HG03139 (cell line): ENCODE results near the gene CWC22.
"Not testable (repeated sequence)": the region's sequence is repeated elsewhere in the genome, so short reads cannot be mapped to it uniquely, and the experiment has no call there.

Experiments
- ATAC-seq: cut with Tn5 transposase; IDR thresholded peaks from one replicate; pipeline ENCODE4 v1.9.1; 2021; ENCODE audit not compliant: unreplicated experiment

Gene CWC22

GRCh38 chr2:180006781-180007579 lies at the start of gene CWC22:
Gene CWC22, minus strand, starts transcription at chr2:180007297. Its CDS starts 13,956 bp downstream, at chr2:179993341.
- ATAC-seq, result peak; percentile 98

GRCh38 chr2:180056367-180057118 lies 49.4 kb upstream of the CWC22 start:
- no peak for ATAC-seq

GRCh38 chr2:180054576-180054975 lies 47.5 kb upstream of the CWC22 start:
- not testable (repeated sequence) for ATAC-seq

GRCh38 chr2:180050246-180050645 lies 43.1 kb upstream of the CWC22 start:
- ATAC-seq, result no peak

- no peak for ATAC-seq
Measured at GRCh38 chr2:180048251-180048650, 41.2 kb upstream of the CWC22 start.

- no peak for ATAC-seq
Measured at GRCh38 chr2:180046776-180047175, 39.7 kb upstream of the CWC22 start.

GRCh38 chr2:180046202-180046601 lies 39.1 kb upstream of the CWC22 start:
- ATAC-seq, result no peak

- ATAC-seq, result no peak
Measured at GRCh38 chr2:180040146-180040925, 33.2 kb upstream of the CWC22 start.

GRCh38 chr2:180038997-180039396 lies 31.9 kb upstream of the CWC22 start:
- ATAC-seq, result no peak

- no peak for ATAC-seq
Measured at GRCh38 chr2:180033993-180034894, 27.1 kb upstream of the CWC22 start.

GRCh38 chr2:180029575-180029974 lies 22.5 kb upstream of the CWC22 start:
- no peak for ATAC-seq

- ATAC-seq, result no peak
Measured at GRCh38 chr2:180021850-180022249, 14.8 kb upstream of the CWC22 start.

- ATAC-seq, result no peak
Measured at GRCh38 chr2:180017784-180018183, 10.7 kb upstream of the CWC22 start.

- ATAC-seq, result no peak
Measured at GRCh38 chr2:180016937-180017336, 9.8 kb upstream of the CWC22 start.

- ATAC-seq, result no peak
Measured at GRCh38 chr2:180015951-180016709, 9.0 kb upstream of the CWC22 start.

- ATAC-seq, result no peak
Measured at GRCh38 chr2:180012523-180012922, 5.4 kb upstream of the CWC22 start.

GRCh38 chr2:180010701-180011100 lies 3.6 kb upstream of the CWC22 start:
- no peak for ATAC-seq

GRCh38 chr2:180006231-180006630 lies 866 bp downstream of the CWC22 start:
- no peak for ATAC-seq

- ATAC-seq, result not testable (repeated sequence)
Measured at GRCh38 chr2:180005465-180005864, 1.6 kb downstream of the CWC22 start.

GRCh38 chr2:180004731-180005130 lies 2.4 kb downstream of the CWC22 start:
- ATAC-seq, result no peak
